Stimulated activated CD4-positive, alpha-beta T cell treated with anti-CD3 and anti-CD28 coated beads, Interleukin-15, amount 100 ng/mL, for 48 hours (primary cell): ENCODE results near the gene SPATA21.
"Not testable (repeated sequence)": the region's sequence is repeated elsewhere in the genome, so short reads cannot be mapped to it uniquely, and the experiment has no call there.

Experiments used
- DNase-seq, 2 donors: peaks; one replicate each; pipeline ENCODE4 v3.0.0-alpha.2; 2020; ENCODE audit warnings: low read depth in 2 of 2

The SPATA21 gene

GRCh38 chr1:16383888-16384287 is 53.3 kb downstream of the SPATA21 start:
- DNase-seq, result no peak

GRCh38 chr1:16380868-16381267 is 56.4 kb downstream of the SPATA21 start:
- no peak for DNase-seq

- DNase-seq, result no peak
These were observed 58.8 kb downstream of the SPATA21 start for GRCh38 chr1:16378443-16378842.

- DNase-seq, result no peak
These were observed 60.3 kb downstream of the SPATA21 start for GRCh38 chr1:16376971-16377370.

- no peak for DNase-seq
These were observed 61.5 kb downstream of the SPATA21 start for GRCh38 chr1:16375521-16376340.

GRCh38 chr1:16374266-16374665 is 63.0 kb downstream of the SPATA21 start:
- no peak for DNase-seq

GRCh38 chr1:16372535-16373285 is 64.5 kb downstream of the SPATA21 start:
- no peak for DNase-seq

GRCh38 chr1:16371725-16372124 is 65.5 kb downstream of the SPATA21 start:
- no peak for DNase-seq

GRCh38 chr1:16369821-16370220 is 67.4 kb downstream of the SPATA21 start:
- no peak for DNase-seq

GRCh38 chr1:16367968-16368890 is 69.0 kb downstream of the SPATA21 start:
- no peak for DNase-seq

GRCh38 chr1:16367258-16367967 is 69.8 kb downstream of the SPATA21 start:
- peak; percentile 77 to 80 for DNase-seq

- peak; percentile 93 for DNase-seq
These were observed 70.4 kb downstream of the SPATA21 start, which contains the start of gene SZRD1 for GRCh38 chr1:16366722-16367257. Gene SZRD1 (plus strand): TSS chr1:16367242. CDS start chr1:16367258, 16 bp downstream.

GRCh38 chr1:16365146-16365498 is 72.1 kb downstream of the SPATA21 start:
- not testable (repeated sequence) for DNase-seq

GRCh38 chr1:16356867-16357266 is 80.4 kb downstream of the SPATA21 start:
- no peak for DNase-seq

GRCh38 chr1:16354619-16355018 is 82.6 kb downstream of the SPATA21 start:
- no peak for DNase-seq

- DNase-seq, result no peak
These were observed 84.2 kb downstream of the SPATA21 start for GRCh38 chr1:16352842-16353535.

GRCh38 chr1:16351994-16352841 is 85.0 kb downstream of the SPATA21 start, which contains the start of gene FBXO42:
Gene FBXO42 (minus strand): TSS chr1:16352480. CDS start chr1:16315418, 37,062 bp downstream.
- DNase-seq, result peak; percentile 81 to 86

- no peak for DNase-seq
These were observed 85.7 kb downstream of the SPATA21 start for GRCh38 chr1:16351456-16351993.

- DNase-seq, result no peak
These were observed 87.3 kb downstream of the SPATA21 start for GRCh38 chr1:16349847-16350406.
